Thymus (tissue), 11 donors: Measurements from ENCODE around the gene MAP3K4. TPM values are rescaled to one million over a fixed set of nuclear protein-coding genes. Genes with fewer than 3 reads are reported as not detected.
"Not testable (repeated sequence)": the region's sequence is repeated elsewhere in the genome, so short reads cannot be mapped to it uniquely, and the experiment has no call there.

ENCODE experiments used
- DNase-seq, 9 donors: peaks; one replicate each; pipeline ENCODE4 v3.0.0-alpha.2; 2013; ENCODE audit warnings: low spot score in 9 of 9, low read depth in 6 of 9, missing footprints in 1 of 9
- H3K27ac ChIP-seq, 2 donors: one replicate each; pipeline ENCODE4 v1.5.1; 2013; ENCODE audit warnings: control low read depth in 1 of 2, low read depth in 1 of 2, low read length in 1 of 2, mild to moderate bottlenecking in 1 of 2, moderate library complexity in 1 of 2
- H3K27me3 ChIP-seq, 2 donors: one replicate each; pipeline ENCODE4 v1.5.1; 2013; ENCODE audit warnings: low read length in 1 of 2; ENCODE audit not compliant: control insufficient read depth in 2 of 2, insufficient read depth in 1 of 2
- H3K36me3 ChIP-seq, 2 donors: one replicate each; pipeline ENCODE4 v1.5.1; 2013; ENCODE audit warnings: low read length in 1 of 2, mild to moderate bottlenecking in 1 of 2, moderate library complexity in 1 of 2; ENCODE audit not compliant: control insufficient read depth in 2 of 2, insufficient read depth in 2 of 2
- H3K4me1 ChIP-seq, 2 donors: one replicate each; pipeline ENCODE4 v1.5.1; 2013; ENCODE audit warnings: low read length in 2 of 2; ENCODE audit not compliant: control insufficient read depth in 2 of 2, insufficient read depth in 2 of 2
- H3K4me3 ChIP-seq, 2 donors: one replicate each; pipeline ENCODE4 v1.5.1; 2013; ENCODE audit warnings: low read length in 2 of 2, control low read depth in 1 of 2, mild to moderate bottlenecking in 1 of 2
- H3K9me3 ChIP-seq, 2 donors: one replicate each; pipeline ENCODE4 v1.5.1; 2013; ENCODE audit warnings: low read length in 1 of 2, mild to moderate bottlenecking in 1 of 2; ENCODE audit not compliant: control insufficient read depth in 2 of 2, insufficient read depth in 1 of 2
- WGBS: extraction: QIAGEN DNeasy Blood & Tissue Kit; methylation state at CpG from one replicate; pipeline ENCODE4 v1.1.7; 2013; 5-methylcytosine and 5-hydroxymethylcytosine counted together
- polyA plus RNA-seq: library from polyadenylated mRNA; stranded (reverse); fragments of 200-250 nt; gene quantifications from one replicate; pipeline ENCODE4 v1.2.3, GENCODE V29; 2013
- total RNA-seq: library from RNA; stranded (reverse); fragments of 120-200 nt; gene quantifications from one replicate; pipeline ENCODE4 v1.2.4, GENCODE V29; 2013
- donor health status: healthy.

Gene MAP3K4
- total and polyA plus RNA-seq, 2 donors: 25.1 to 26.7 TPM

DNA sequence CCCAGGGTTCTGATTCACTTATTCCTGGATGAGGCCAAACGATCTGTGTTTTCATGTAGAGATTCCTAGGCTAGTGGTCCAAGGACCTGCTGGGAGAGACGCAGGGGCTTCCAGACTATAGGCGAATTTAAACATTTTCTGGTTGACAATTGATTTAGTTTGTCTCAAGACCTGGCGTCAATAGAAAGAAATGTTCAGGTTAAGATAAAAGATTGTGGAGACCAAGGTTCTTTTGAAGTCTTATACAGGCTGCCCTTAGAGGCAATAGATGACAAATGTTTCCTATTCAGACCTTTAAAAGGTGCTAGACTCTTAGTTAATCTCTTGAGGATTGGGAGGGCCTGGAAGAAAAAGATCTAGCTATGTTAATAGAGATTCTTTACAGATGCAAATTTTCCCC, 15.6 kb upstream of the MAP3K4 start:
- not testable (repeated sequence) for H3K9me3 ChIP-seq, DNase-seq, H3K27ac ChIP-seq, H3K4me1 ChIP-seq, H3K36me3 ChIP-seq, H3K27me3 ChIP-seq, H3K4me3 ChIP-seq
- 92% methylated on average over 4 of the region's 4 CpGs for WGBS

DNA sequence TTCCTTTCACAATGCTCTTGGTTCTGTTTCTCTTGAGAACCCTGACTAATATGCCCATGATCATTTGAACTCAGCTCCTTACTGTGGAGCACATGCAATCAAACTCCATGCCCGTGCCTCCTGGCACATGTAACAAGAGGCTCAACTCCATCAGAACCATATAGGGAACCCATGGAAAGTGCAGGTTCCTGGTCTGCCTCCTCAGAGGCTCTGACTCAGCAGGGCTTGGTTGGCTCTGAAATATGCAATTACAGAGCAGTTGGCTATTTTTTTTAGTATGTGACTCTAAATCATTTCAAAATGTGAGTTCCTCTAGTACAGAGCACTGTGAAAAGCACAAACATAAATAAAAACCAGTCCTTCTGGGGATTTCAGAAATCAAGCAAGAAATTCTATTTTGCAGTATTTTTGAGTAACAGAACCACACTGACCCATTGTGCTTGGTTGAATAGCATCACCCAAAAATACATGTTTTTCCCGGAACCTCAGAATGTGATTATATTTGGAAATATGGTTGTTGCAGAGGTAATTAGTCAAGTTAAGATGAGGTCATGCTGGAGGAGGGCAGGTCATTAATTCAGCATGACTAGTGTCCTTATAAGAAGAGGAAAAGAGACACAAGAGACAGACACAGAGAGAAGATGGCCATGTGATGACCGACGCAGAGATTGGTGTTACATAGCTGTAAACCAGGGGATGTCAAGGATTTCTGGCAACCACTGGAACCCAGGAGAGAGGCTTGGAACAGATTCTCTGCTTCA, 13.2 kb upstream of the MAP3K4 start:
- no peak overlapping the region for H3K27ac ChIP-seq
- no peaks in the 10 kb centered on the region for H3K36me3 ChIP-seq
- no peaks in the 10 kb centered on the region for H3K27me3 ChIP-seq
- no peaks in the 10 kb centered on the region for H3K4me1 ChIP-seq
- H3K4me3 ChIP-seq: no peak overlapping the region
- peaks cover 2 to 4% of the 10 kb centered on the region in 2 donors for H3K9me3 ChIP-seq
- WGBS: 93% methylated on average over 4 of the region's 4 CpGs
- DNase-seq: no peak

DNA sequence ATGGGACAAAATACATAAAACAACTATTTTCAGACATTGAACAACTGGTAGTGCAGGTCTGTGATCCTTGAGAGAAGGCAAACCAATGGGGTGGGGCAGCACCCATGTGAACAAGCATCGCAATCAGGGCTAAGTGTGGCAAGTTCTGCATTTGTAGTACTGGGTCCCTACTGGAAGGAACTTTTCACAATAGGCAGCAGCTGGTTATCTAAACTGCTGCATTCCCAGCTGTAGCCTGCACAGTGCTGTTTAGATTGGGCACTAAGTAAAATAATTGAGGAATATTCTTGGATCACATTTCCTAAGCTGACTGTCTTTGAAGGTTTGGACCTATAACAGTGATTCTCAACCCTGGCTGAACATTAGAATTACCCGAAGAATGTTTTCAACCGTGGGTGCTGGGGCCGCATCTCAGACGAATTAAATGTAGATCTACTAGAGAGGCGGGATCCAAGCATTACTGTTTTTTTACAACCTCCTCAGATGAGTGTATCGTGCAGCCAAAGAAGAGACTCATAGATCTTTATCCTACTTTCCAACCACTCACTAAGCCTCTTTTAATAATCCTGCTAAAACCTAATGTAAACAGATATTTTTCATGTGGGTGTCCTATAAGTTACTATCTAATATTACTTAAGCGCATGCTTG, 12.4 kb upstream of the MAP3K4 start:
- peaks cover 2 to 9% of the 10 kb centered on the region in 2 donors for H3K9me3 ChIP-seq
- no peak overlapping the region for H3K4me3 ChIP-seq
- 86% methylated on average over 8 of the region's 8 CpGs for WGBS
- no peak overlapping the region for H3K27ac ChIP-seq
- DNase-seq: no peak
- no peaks in the 10 kb centered on the region for H3K4me1 ChIP-seq
- no peaks in the 10 kb centered on the region for H3K36me3 ChIP-seq
- no peaks in the 10 kb centered on the region for H3K27me3 ChIP-seq

DNA sequence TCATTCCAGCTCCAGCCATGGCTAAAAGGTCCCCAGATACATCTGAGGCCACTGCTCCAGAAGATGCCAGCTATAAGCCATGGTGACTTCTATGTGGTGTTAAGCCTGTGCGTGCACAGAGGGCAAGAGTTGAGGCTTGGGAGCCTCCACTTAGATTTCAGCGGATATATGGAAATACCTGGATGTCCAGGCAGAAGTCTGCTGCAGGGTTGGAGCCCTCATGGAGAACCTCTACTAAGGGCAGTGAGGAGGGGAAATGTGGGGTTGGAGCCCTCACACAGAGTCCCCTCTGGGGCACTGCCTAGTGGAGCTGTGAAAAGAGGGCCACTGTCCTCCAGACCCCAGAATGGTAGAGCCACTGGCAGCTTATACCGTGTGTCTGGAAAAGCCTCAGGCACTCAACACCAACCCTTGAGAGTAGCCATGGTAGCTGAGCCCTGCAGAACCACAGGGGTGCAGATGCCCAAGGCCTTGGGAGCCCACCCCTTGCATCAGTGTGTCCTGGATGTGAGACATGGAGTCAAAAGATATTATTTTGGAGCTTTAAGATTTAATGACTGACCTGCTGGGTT, 8.1 kb upstream of the MAP3K4 start:
- H3K9me3 ChIP-seq, H3K4me3 ChIP-seq, H3K36me3 ChIP-seq, H3K4me1 ChIP-seq, H3K27me3 ChIP-seq, DNase-seq, H3K27ac ChIP-seq: not testable (repeated sequence)
- 97% methylated on average over 3 of the region's 3 CpGs for WGBS

DNA sequence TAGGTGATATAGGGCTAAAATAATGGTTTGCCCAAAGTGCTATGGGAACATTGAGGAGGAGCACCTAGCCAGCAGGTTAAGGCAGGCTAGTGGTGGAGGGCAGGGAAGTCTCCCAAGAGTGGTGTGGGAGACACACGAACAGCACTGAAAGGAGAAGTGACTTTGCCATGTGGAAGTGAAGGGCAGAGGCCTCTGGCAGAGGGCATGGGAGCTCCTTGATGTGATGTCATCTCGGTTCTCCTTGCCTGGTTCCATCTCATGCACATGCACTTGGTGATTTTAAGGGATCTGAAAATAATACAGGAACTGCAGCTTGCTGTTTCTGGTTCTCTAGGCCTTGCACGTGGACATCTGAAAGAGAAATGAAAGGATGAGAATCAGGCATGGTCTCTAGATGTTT, 4.7 kb upstream of the MAP3K4 start:
- no peak overlapping the region for H3K4me3 ChIP-seq
- peaks cover 2 to 9% of the 10 kb centered on the region in 2 donors for H3K9me3 ChIP-seq
- 77% methylated on average over 3 of the region's 3 CpGs for WGBS
- peak in 1 of 9 donors; percentile 24 for DNase-seq
- H3K27ac ChIP-seq: no peak overlapping the region
- H3K4me1 ChIP-seq: peaks cover 0 to 4% of the 10 kb centered on the region in 2 donors
- H3K27me3 ChIP-seq: peaks cover 3 to 18% of the 10 kb centered on the region in 2 donors
- no peaks in the 10 kb centered on the region for H3K36me3 ChIP-seq

DNA sequence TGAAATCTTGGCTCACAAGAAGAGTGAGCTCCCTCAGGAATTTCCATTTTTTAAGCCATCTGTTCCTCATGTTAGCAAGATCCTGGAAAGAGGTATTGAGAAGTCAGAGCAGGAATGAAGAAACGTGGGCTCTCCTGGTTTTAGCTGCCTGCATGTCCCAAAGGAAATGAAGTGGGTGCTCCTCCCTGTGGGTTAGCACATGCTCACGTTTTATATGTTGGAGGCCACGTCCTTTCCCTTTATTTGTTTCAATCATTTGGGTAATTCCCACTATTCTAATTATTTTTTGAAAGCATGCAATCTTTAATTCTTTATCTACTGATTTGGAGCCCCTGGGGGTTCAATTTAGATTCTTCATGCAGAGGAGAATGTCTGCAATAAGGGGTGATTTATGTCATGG, 4.3 kb upstream of the MAP3K4 start:
- no peak overlapping the region for H3K27ac ChIP-seq
- peaks cover 3 to 18% of the 10 kb centered on the region in 2 donors for H3K27me3 ChIP-seq
- H3K36me3 ChIP-seq: no peaks in the 10 kb centered on the region
- peaks cover 0 to 4% of the 10 kb centered on the region in 2 donors for H3K4me1 ChIP-seq
- 92% methylated on average over 3 of the region's 3 CpGs for WGBS
- H3K9me3 ChIP-seq: peaks cover 2 to 9% of the 10 kb centered on the region in 2 donors
- H3K4me3 ChIP-seq: no peak overlapping the region
- DNase-seq: no peak

DNA sequence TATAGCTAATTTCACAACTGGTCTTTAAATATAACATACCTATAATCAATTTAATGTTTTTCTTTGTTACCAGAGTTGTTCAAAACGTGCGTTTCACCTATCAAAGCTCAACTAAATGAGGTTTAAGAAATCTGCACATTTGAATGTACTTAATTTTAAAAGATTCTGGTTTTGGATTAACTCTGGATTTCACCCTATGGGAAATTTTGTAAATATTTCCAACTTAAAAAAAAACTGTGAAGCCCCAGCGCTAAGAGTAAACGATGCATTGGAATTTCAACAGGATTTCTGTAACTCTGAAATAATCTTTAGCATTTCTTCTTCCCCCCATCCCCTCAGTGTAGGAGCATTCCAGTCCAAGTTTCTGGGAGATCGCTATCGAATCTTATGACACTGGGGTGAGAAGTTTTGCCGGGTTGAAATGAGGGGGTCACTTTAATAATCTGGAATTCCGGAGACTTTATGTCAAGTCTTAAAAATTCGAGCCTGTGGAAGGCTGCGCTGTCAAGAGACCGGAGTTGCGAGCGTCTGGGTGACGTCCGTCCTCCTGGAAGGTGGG, 643 bp upstream of the MAP3K4 start:
- DNase-seq: peak in 2 of 9 donors; percentile 10 to 29
- H3K4me3 ChIP-seq: peak overlapping the region; percentile 73 to 88
- peaks cover 2 to 4% of the 10 kb centered on the region in 2 donors for H3K4me1 ChIP-seq
- peak overlapping the region; percentile 60 to 80 for H3K27ac ChIP-seq
- H3K9me3 ChIP-seq: no peaks in the 10 kb centered on the region
- WGBS: 3% methylated on average over 15 of the region's 15 CpGs
- H3K27me3 ChIP-seq: peaks cover 3 to 18% of the 10 kb centered on the region in 2 donors
- no peaks in the 10 kb centered on the region for H3K36me3 ChIP-seq

DNA sequence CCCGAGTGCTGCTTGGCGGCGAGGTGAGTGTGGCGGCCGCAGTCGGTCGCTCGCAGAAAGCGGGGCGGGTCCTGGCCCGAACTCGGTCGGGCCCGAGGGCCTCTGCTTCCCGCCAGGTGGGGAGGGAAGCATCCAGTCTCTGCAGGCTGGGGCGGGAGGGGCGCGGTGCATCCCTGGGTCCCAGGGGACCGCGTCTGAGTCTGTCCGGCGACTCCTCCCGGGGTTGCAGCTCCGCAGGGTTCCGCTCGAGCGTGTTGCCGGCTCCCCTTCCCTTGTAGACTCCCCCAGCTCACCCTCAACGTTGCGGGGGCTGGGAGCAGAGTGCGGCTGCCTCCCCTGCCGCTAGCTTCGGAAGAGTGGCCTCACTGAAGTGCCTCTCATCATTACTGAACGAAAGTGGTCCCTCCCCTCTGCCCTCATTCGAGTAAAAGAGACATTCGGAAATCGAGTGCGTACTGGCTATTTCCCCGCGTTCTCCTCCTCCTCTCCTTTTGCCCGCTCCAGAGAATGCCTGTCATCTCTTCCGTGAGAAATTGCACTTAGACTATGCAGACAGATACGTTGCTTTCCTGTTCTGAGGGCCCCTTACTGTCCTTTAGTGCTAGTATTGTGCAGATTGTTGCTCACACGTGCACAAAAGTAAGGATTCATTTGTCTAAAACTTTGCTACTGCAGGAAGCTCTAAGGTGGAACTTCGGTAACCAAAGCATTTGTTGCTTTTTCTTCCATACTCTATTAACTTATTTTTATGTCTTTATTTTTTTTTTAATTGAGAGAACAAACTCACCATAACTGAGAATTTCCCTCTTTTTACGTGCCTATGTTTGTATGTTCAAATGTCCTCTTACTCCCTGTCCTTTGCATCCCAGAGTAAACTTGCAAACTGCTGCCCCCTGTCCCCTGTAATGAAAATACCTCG, 751 bp downstream of the MAP3K4 start:
- Histone ChIP-seq H3K27me3 (peaks cover 3 to 18% of the 10 kb centered on the region in 2 donors), H3K4me3 (peak overlapping the region; percentile 73 to 88), H3K9me3 (no peaks in the 10 kb centered on the region), H3K36me3 (no peaks in the 10 kb centered on the region), H3K27ac (peak overlapping the region; percentile 85), H3K4me1 (peaks cover 4 to 5% of the 10 kb centered on the region in 2 donors)
- peak; percentile 24 to 68 (median 38) for DNase-seq
- WGBS: under 1% methylated on average over 47 of the region's 47 CpGs
